ENCODE data around the gene ST3GAL3. TPM values are rescaled to one million over a fixed set of nuclear protein-coding genes. Genes with fewer than 3 reads are reported as not detected.

ST3GAL3 gene
- total and polyA plus RNA-seq, 2 donors (not counting 3 experiments of a cell fraction or from before 2014, with no cell fraction given): 14.3 to 35.8 TPM

DNA sequence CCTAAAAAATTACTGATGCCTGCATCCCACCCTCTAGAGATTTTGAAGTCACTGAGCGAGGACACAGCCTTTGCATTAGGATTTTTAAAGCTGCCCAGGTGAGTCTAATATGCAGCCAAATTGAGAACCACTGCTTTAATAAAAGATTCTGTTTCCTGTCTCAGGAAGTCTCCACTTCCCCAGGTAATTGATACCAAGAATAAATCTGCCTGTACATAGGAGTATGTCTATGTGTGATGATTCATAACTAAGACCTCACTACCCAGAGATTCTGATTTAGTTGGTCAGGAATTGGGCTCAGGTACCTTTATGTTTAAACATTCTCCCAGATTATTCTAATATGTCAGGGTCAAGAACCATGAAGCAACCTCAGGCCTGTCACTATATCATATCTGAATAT lies 117.5 kb downstream of the ST3GAL3 start:
- BruUV-seq (replicated peaks): no TSS peak
- Histone ChIP-seq H2AFZ (ENCODE audit: low read depth, low read length) (no peak overlapping the region), H3K9ac (replicated peaks; ENCODE audit: extremely low read depth, insufficient read depth, low read length) (no peak overlapping the region), H3K4me3 (replicated peaks in 1 of 3; ENCODE audit: insufficient read depth in 1 of 3, low read depth in 1 of 3, low read length in 3 of 3) (no peak overlapping the region), H3K4me2 (ENCODE audit: insufficient read depth, low read length) (no peak overlapping the region), H3K27me3 (ENCODE audit: control insufficient read depth in 2 of 2, insufficient read depth in 2 of 2, low read length in 2 of 2) (no peaks in the 10 kb centered on the region), H3K36me3 (ENCODE audit: control insufficient read depth in 2 of 2, extremely low read depth in 1 of 2, insufficient read depth in 2 of 2, low read length in 2 of 2) (no peaks in the 10 kb centered on the region), H3K9me3 (replicated peaks; ENCODE audit: control insufficient read depth, insufficient read depth, low read length) (no peaks in the 10 kb centered on the region), H3K9me1 (replicated peaks; ENCODE audit: control insufficient read depth, extremely low read depth, insufficient read depth, low read length) (no peaks in the 10 kb centered on the region), H4K20me1 (replicated peaks; ENCODE audit: control insufficient read depth, extremely low read depth, insufficient read depth, low read length) (no peaks in the 10 kb centered on the region), H3K4me1 (ENCODE audit: control insufficient read depth, extremely low read depth, insufficient read depth, low read length) (peaks cover 28% of the 10 kb centered on the region), H3K27ac (ENCODE audit: insufficient read depth, low read depth, low read length) (no peak overlapping the region), H3K79me2 (ENCODE audit: control insufficient read depth, insufficient read depth, low read length) (no peaks in the 10 kb centered on the region)
- dilution Hi-C loops (cut with MboI; ENCODE audit: extremely low pct_ligation_motif_present, low sequenced_read_pairs): no loop called here
- FAIRE-seq: no peak
- ChIA-PET POLR2A (no interaction called here), CTCF (interaction anchor here (1.4 kb wide), 1 partner anchor 61 kb away, joined by 9 read pairs; no protein-coding TSS in a partner anchor)
- DNase-seq (ENCODE audit: low read depth, low spot score): no peak
- intact Hi-C loops (cut with micrococcal nuclease): no loop called here
- TF ChIP-seq GATA2 (IDR thresholded peaks at IDR 0.05; ENCODE audit: insufficient read depth, insufficient read length, low read depth, low read length): no peak
- TF ChIP-seq MYC (IDR thresholded peaks at IDR 0.05; ENCODE audit: low read depth, low read length): no peak
- no peak for TF ChIP-seq EZH2 (IDR thresholded peaks at IDR 0.05; ENCODE audit: borderline replicate concordance, low read depth, low read length, severe bottlenecking)

DNA sequence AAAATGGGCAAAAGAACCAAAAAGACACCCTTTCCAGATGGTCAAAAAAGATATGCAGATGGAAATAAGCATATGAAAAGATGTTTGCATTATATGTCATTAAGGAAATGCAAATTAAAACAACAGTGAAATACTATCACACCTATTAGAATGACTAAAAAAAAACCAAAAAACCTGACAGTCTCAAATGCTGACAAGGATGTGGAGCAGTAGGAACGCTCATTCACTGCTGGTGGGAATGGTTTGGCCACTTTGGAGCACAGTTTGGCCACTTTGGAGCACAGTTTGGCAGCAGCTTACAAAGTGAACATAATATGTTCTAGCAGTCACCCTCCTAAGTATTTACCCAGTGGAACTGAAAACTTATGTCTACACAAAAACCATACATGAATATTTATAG lies 121.2 kb downstream of the ST3GAL3 start:
- Histone ChIP-seq H2AFZ (ENCODE audit: low read depth, low read length) (no peak overlapping the region), H3K27me3 (ENCODE audit: control insufficient read depth in 2 of 2, insufficient read depth in 2 of 2, low read length in 2 of 2) (no peaks in the 10 kb centered on the region), H4K20me1 (replicated peaks; ENCODE audit: control insufficient read depth, extremely low read depth, insufficient read depth, low read length) (no peaks in the 10 kb centered on the region), H3K36me3 (ENCODE audit: control insufficient read depth in 2 of 2, extremely low read depth in 1 of 2, insufficient read depth in 2 of 2, low read length in 2 of 2) (peaks cover 0 to 2% of the 10 kb centered on the region in 2 experiments), H3K4me3 (replicated peaks in 1 of 3; ENCODE audit: insufficient read depth in 1 of 3, low read depth in 1 of 3, low read length in 3 of 3) (no peak overlapping the region), H3K79me2 (ENCODE audit: control insufficient read depth, insufficient read depth, low read length) (no peaks in the 10 kb centered on the region), H3K9me1 (replicated peaks; ENCODE audit: control insufficient read depth, extremely low read depth, insufficient read depth, low read length) (no peaks in the 10 kb centered on the region), H3K27ac (ENCODE audit: insufficient read depth, low read depth, low read length) (no peak overlapping the region), H3K4me1 (ENCODE audit: control insufficient read depth, extremely low read depth, insufficient read depth, low read length) (peaks cover 7% of the 10 kb centered on the region), H3K9me3 (replicated peaks; ENCODE audit: control insufficient read depth, insufficient read depth, low read length) (no peaks in the 10 kb centered on the region), H3K9ac (replicated peaks; ENCODE audit: extremely low read depth, insufficient read depth, low read length) (no peak overlapping the region), H3K4me2 (ENCODE audit: insufficient read depth, low read length) (no peak overlapping the region)
- ChIA-PET CTCF (no interaction called here), POLR2A (no interaction called here)
- BruUV-seq (replicated peaks): no TSS peak
- DNase-seq (ENCODE audit: low read depth, low spot score) (no peak), FAIRE-seq (no peak)
- intact Hi-C loops (cut with micrococcal nuclease) (no loop called here), dilution Hi-C loops (cut with MboI; ENCODE audit: extremely low pct_ligation_motif_present, low sequenced_read_pairs) (no loop called here)
- TF ChIP-seq MYC (IDR thresholded peaks at IDR 0.05; ENCODE audit: low read depth, low read length) (no peak), JUN (IDR thresholded peaks at IDR 0.05; ENCODE audit: borderline replicate concordance, insufficient read depth, insufficient read length, low read depth) (no peak), POLR2A (IDR thresholded peaks at IDR 0.05; ENCODE audit: low read depth, low read length) (no peak), GATA2 (IDR thresholded peaks at IDR 0.05; ENCODE audit: insufficient read depth, insufficient read length, low read depth, low read length) (no peak), POLR2AphosphoS5 (IDR thresholded peaks at IDR 0.05; ENCODE audit: insufficient read depth, low read depth, low read length) (no peak), FOS (IDR thresholded peaks at IDR 0.05; ENCODE audit: borderline replicate concordance, insufficient read depth, low read length) (no peak), EZH2 (IDR thresholded peaks at IDR 0.05; ENCODE audit: borderline replicate concordance, low read depth, low read length, severe bottlenecking) (no peak)
- TF ChIP-seq, protein P1, sequence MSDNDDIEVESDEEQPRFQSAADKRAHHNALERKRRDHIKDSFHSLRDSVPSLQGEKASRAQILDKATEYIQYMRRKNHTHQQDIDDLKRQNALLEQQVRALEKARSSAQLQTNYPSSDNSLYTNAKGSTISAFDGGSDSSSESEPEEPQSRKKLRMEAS (IDR thresholded peaks at IDR 0.05; ENCODE audit: insufficient read depth, insufficient read length): no peak
- TF ChIP-seq, protein P2, sequence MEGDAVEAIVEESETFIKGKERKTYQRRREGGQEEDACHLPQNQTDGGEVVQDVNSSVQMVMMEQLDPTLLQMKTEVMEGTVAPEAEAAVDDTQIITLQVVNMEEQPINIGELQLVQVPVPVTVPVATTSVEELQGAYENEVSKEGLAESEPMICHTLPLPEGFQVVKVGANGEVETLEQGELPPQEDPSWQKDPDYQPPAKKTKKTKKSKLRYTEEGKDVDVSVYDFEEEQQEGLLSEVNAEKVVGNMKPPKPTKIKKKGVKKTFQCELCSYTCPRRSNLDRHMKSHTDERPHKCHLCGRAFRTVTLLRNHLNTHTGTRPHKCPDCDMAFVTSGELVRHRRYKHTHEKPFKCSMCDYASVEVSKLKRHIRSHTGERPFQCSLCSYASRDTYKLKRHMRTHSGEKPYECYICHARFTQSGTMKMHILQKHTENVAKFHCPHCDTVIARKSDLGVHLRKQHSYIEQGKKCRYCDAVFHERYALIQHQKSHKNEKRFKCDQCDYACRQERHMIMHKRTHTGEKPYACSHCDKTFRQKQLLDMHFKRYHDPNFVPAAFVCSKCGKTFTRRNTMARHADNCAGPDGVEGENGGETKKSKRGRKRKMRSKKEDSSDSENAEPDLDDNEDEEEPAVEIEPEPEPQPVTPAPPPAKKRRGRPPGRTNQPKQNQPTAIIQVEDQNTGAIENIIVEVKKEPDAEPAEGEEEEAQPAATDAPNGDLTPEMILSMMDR (IDR thresholded peaks at IDR 0.05; ENCODE audit: extremely low read depth in 1 of 2, insufficient read depth in 1 of 2, low read depth in 1 of 2, low read length in 2 of 2): no peak
